Right lobe of liver (tissue), 6 donors: Measurements from ENCODE around the gene RFPL1. TPM values are rescaled to one million over a fixed set of nuclear protein-coding genes. Genes with fewer than 3 reads are reported as not detected.
"Not testable (repeated sequence)": the region's sequence is repeated elsewhere in the genome, so short reads cannot be mapped to it uniquely, and the experiment has no call there.

Experiments
- ATAC-seq, 4 donors: fragments of 200-7000 bp; cut with Tn5 transposase; one replicate each; pipeline ENCODE4 v1.9.1; 2020; ENCODE audit warnings: mild to moderate bottlenecking in 4 of 4, moderate library complexity in 4 of 4
- DNase-seq, 3 donors: peaks; one replicate each; pipeline ENCODE4 v3.0.0-alpha.2; 2020
- H3K27ac ChIP-seq, 3 donors: fragments of 200-600 bp; one replicate each; pipeline ENCODE4 v1.8.0; 2022
- H3K27me3 ChIP-seq, 2 donors: fragments of 200-600 bp; one replicate each; pipeline ENCODE4 v1.8.0; 2022
- H3K36me3 ChIP-seq, 4 donors: fragments of 200-600 bp; sonication (generic) in 1 of 4; one replicate each; pipeline versions ENCODE4 v1.5.1 to v1.8.0; 2017 to 2022; ENCODE audit warnings: control low read depth in 1 of 4
- H3K4me1 ChIP-seq, 4 donors: fragments of 200-600 bp; sonication (generic) in 1 of 4; one replicate each; pipeline versions ENCODE4 v1.5.1 to v1.8.0; 2017 to 2022; ENCODE audit warnings: control low read depth in 1 of 4
- H3K4me3 ChIP-seq, 3 donors: fragments of 200-600 bp; one replicate each; pipeline ENCODE4 v1.8.0; 2022
- H3K9me3 ChIP-seq, 4 donors: fragments of 200-600 bp; sonication (generic) in 1 of 4; one replicate each; pipeline versions ENCODE4 v1.5.1 to v1.8.0; 2017 to 2022; ENCODE audit warnings: control low read depth in 1 of 4
- CTCF ChIP-seq, 4 donors: fragments of 200-600 bp in 3 of 4; fragments of 450-650 bp in 1 of 4; IDR thresholded peaks; one replicate each; pipeline versions ENCODE4 v1.5.1 to v1.8.0; 2016 to 2022; ENCODE audit warnings: antibody characterized with exemption in 4 of 4, mild to moderate bottlenecking in 2 of 4
- POLR2A ChIP-seq: fragments of 450-650 bp; IDR thresholded peaks from one replicate; pipeline ENCODE4 v1.6.1; 2017; ENCODE audit warnings: antibody characterized with exemption, mild to moderate bottlenecking
- WGBS: methylation state at CpG from one replicate; pipeline ENCODE4 v1.1.6; 2018; ENCODE audit warnings: low coverage, low lambda C conversion rate; ENCODE audit not compliant: insufficient coverage; ENCODE audit errors: missing lambda C conversion rate; 5-methylcytosine and 5-hydroxymethylcytosine counted together
- intact Hi-C, 2 donors: fragments of 100-400 bp; cut with DNase I; formaldehyde crosslinking; loops; one replicate each; pipeline versions ENCODE4 v1.11.2 to v1.14.1; 2022
- long read RNA-seq: library from polyadenylated mRNA; unstranded; transcript quantifications from one replicate; pipeline ENCODE4 v2.0.0, GENCODE V29; 2019
- total RNA-seq, 6 experiments: library from RNA; depleted of rRNA in 2 of 6; stranded (reverse); fragments of >200 nt in 2 of 6; fragmentation: NEBNext Ultra II Directional in 3 of 6; extraction: Animal tissue kit (Norgen Biotek cat#: 25700) in 3 of 6; gene quantifications; one replicate each; pipeline versions ENCODE4 v1.1.0 to v1.2.4, GENCODE V29; 2016 to 2023
- donor health status: DM: no; HTN: yes; CAD: no.
- donor health status: DM: no; HTN: no; CAD: no.
- donor health status: DM: no; HTN: no; CAD: no.
- donor health status: DM: no; HTN: yes; CAD: no.
- donor health status: DM: no; HTN: yes; CAD: no.

RFPL1 gene
- total RNA-seq: under 1 TPM in 2 of 6 experiments, not detected in 4; 0.35 to 0.37 TPM
- long read RNA-seq: 0 reads

- WGBS: 86% methylated on average over 6 of the region's 10 CpGs
- H3K4me3 ChIP-seq, intact Hi-C loops, H3K27me3 ChIP-seq, ATAC-seq, H3K4me1 ChIP-seq, H3K27ac ChIP-seq, DNase-seq, H3K9me3 ChIP-seq, H3K36me3 ChIP-seq: not testable (repeated sequence)
Observed at GRCh38 chr22:29438283-29438682, at the start of gene RFPL1. TSS of gene RFPL1 (plus strand) at chr22:29438583.

GRCh38 chr22:29388759-29389090, 49.7 kb upstream of the RFPL1 start:
- Histone ChIP-seq H3K27me3 (no peaks in the 10 kb centered on the region), H3K9me3 (no peaks in the 10 kb centered on the region), H3K36me3 (no peaks in the 10 kb centered on the region), H3K27ac (peak overlapping the region; percentile 52 to 89 (median 66)), H3K4me1 (peaks cover 0 to 43% (median 17%) of the 10 kb centered on the region in 4 donors), H3K4me3 (peak overlapping the region; percentile 71 to 82 (median 72))
- WGBS: 33% methylated on average over 7 of the region's 9 CpGs
- ATAC-seq (no peak), DNase-seq (no peak)
- intact Hi-C loops: no loop called here
- TF ChIP-seq POLR2A (no peak), CTCF (IDR thresholded peaks at IDR 0.05) (no peak)

DNA sequence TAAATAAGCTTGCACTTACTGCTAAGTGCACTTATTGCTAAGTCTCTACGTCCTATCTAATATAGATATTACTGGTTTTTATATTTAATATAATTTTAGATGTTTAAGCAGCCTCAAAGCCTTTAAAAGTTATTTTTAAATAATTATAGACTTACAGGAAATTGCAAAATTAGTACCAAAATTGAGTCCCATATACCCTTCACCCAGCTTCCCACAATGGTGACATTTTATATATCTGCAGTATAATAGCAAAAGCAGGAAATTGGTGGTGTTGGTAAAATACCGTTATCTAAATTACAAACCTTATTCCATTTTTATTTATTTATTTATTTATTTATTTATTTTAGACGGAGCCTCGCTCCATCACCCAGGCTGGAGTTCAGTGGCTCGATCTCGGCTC, 48.1 kb upstream of the RFPL1 start:
- Histone ChIP-seq H3K36me3 (no peaks in the 10 kb centered on the region), H3K27ac (no peak overlapping the region), H3K4me3 (no peak overlapping the region), H3K27me3 (no peaks in the 10 kb centered on the region), H3K4me1 (peaks cover 0 to 29% (median 11%) of the 10 kb centered on the region in 4 donors), H3K9me3 (no peaks in the 10 kb centered on the region)
- ATAC-seq (no peak), DNase-seq (peak in 1 of 3 donors; percentile 19)
- 99% methylated on average over 6 of the region's 6 CpGs for WGBS
- TF ChIP-seq CTCF (IDR thresholded peaks at IDR 0.05) (no peak), POLR2A (no peak)
- intact Hi-C loops: loop anchor here in 1 of 2 donors (5.0 to 10.0 kb wide), 2 partner anchors 145 to 1002 kb away; no protein-coding TSS in a partner anchor

DNA sequence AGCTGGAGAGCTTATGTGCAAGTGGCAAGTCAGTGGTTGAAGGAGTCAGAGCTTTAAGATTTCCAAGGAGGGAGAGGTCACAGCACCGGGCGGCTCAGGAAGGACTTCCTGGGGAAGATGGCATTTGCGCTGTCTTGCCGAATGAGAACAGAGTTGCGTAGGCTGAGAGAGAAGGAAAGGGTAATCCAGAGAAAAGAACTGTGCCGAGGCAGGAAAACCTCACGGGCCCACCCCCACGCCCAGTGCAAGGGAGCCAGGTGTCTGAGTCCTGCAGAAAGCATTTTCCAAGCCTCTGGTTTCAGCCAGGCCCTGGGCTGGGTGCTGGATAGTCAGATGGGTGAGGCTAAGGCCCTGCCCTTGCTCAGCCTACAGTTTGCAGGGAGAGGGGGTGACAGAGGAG, 46.8 kb upstream of the RFPL1 start:
- Histone ChIP-seq H3K27me3 (no peaks in the 10 kb centered on the region), H3K4me1 (peaks cover 0 to 17% (median 5%) of the 10 kb centered on the region in 4 donors), H3K9me3 (no peaks in the 10 kb centered on the region), H3K4me3 (no peak overlapping the region), H3K27ac (no peak overlapping the region), H3K36me3 (no peaks in the 10 kb centered on the region)
- 75% methylated on average over 7 of the region's 8 CpGs for WGBS
- intact Hi-C loops: loop anchor here in 1 of 2 donors (5.0 to 10.0 kb wide), 2 partner anchors 143 to 1001 kb away; no protein-coding TSS in a partner anchor
- TF ChIP-seq POLR2A: no peak
- TF ChIP-seq CTCF (IDR thresholded peaks at IDR 0.05): no peak
- ATAC-seq: no peak
- DNase-seq: peak in 1 of 3 donors; percentile 39

DNA sequence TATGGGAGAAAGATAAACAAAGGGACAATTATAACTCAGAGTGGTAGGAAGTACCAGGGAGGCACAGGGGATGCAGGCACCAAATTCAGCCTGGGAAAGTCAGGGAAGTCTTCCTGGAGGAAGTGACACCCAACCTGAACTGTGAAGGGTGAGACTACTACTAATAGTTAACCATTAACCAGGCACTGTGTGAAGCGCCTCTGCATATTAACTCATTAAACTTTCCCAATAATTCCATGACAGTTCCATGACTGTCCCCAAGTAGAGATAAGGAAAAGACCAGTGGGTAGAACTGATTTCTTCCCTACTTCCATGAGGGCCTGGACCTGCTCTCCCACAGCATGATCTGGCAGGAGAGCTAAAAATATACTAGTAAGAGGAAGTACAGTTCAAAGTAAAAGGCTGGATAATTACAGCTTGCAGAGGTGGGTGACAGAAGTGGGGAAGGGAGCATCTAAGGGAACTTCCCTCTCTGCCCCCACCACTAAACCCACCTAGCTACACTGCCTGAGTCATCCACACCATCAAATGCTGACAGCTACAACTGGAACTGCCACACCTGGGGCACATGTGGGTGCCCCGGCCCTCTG, 45.3 kb upstream of the RFPL1 start:
- H3K9me3 ChIP-seq: no peaks in the 10 kb centered on the region
- TF ChIP-seq POLR2A (no peak), CTCF (IDR thresholded peaks at IDR 0.05) (no peak)
- H3K36me3 ChIP-seq: no peaks in the 10 kb centered on the region
- WGBS: 40% methylated on average over 1 of the region's 2 CpGs
- peaks cover 0 to 6% (median 0%) of the 10 kb centered on the region in 4 donors for H3K4me1 ChIP-seq
- no peaks in the 10 kb centered on the region for H3K27me3 ChIP-seq
- no peak overlapping the region for H3K27ac ChIP-seq
- H3K4me3 ChIP-seq: no peak overlapping the region
- DNase-seq (peak in 1 of 3 donors; percentile 39), ATAC-seq (peak in 1 of 4 donors; percentile 21)
- intact Hi-C loops: loop anchor here in 1 of 2 donors (5.0 to 10.0 kb wide), 2 partner anchors 142 to 999 kb away; no protein-coding TSS in a partner anchor
